ENCODE data around the gene SNX9. TPM values are rescaled to one million over a fixed set of nuclear protein-coding genes. Genes with fewer than 3 reads are reported as not detected.

Gene SNX9
- total and polyA plus RNA-seq, 2 donors (not counting 1 experiment from before 2014, with no cell fraction given) = 56.8 to 117 TPM

DNA sequence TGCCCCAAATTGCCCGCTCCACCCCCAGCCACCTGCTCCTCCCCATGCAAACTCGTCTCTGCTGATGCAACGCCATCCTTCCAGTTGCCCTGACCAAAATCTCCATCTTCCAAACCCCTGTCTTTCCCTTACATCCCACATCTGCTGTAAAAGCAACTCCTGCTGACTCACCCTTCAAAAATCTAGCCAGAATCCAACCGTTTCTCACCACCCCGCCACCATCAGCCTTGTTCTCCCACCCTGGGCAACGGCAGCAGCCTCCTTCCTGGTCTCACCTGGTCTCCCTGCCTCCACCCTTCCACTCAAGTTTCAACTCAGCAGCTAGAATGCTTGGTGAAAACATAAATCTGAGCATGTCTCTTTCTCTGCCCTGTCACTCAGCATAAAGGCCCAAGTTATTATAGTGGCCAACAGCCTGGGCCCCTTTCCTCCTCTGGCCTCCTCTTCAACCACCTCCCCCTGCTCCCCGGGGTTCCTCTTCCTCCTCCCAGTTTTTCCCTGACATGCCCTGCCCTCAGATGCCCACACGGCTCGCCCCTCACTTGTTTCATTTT lies 151.4 kb downstream of the SNX9 start:
- no peak overlapping the region for H3K4me3 ChIP-seq (replicated peaks in 1 of 4; ENCODE audit: control extremely low read depth in 1 of 4, insufficient read depth in 1 of 4, low read depth in 3 of 4, low read length in 4 of 4)

DNA sequence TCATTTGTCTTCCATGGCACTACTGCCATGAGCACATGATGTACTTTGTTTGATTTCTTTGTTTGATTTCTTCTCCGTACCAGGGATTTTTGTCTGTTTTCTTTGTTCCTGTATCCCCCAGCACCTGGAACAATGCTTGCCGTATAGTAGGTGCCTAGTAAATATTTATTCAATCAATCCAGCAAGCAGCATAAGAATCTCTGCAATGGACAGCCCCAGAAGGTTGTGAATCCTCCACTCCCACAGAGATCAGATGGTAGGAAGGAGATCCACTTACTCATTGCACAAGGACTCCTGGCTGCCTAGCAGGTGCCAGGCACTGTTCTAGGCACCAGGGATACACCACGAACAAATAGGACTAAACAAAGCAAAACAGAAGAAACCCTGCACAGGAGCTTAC lies 151.9 kb downstream of the SNX9 start:
- TF ChIP-seq, protein P1, sequence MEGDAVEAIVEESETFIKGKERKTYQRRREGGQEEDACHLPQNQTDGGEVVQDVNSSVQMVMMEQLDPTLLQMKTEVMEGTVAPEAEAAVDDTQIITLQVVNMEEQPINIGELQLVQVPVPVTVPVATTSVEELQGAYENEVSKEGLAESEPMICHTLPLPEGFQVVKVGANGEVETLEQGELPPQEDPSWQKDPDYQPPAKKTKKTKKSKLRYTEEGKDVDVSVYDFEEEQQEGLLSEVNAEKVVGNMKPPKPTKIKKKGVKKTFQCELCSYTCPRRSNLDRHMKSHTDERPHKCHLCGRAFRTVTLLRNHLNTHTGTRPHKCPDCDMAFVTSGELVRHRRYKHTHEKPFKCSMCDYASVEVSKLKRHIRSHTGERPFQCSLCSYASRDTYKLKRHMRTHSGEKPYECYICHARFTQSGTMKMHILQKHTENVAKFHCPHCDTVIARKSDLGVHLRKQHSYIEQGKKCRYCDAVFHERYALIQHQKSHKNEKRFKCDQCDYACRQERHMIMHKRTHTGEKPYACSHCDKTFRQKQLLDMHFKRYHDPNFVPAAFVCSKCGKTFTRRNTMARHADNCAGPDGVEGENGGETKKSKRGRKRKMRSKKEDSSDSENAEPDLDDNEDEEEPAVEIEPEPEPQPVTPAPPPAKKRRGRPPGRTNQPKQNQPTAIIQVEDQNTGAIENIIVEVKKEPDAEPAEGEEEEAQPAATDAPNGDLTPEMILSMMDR (conservative IDR thresholded peaks at IDR 0.05 in 1 of 2, IDR thresholded peaks at IDR 0.05 in 1 of 2; ENCODE audit: low read depth in 1 of 2, low read length in 2 of 2) = no peak
- TF ChIP-seq EZH2 (IDR thresholded peaks at IDR 0.05; ENCODE audit: low read length, missing control alignments) = no peak
- no peaks in the 10 kb centered on the region for H3K36me3 ChIP-seq (ENCODE audit: control insufficient read depth, insufficient read depth, low read length)
- no peaks in the 10 kb centered on the region for H3K79me2 ChIP-seq (ENCODE audit: control insufficient read depth, insufficient read depth, low read length)
- no peak overlapping the region for H3K27ac ChIP-seq (ENCODE audit: insufficient read depth, low read length)
- no peak for DNase-seq (ENCODE audit: low read depth in 2 of 2)
- H4K20me1 ChIP-seq (ENCODE audit: control insufficient read depth, extremely low read depth, insufficient read depth, low read length) = no peaks in the 10 kb centered on the region
- H3K4me1 ChIP-seq (ENCODE audit: control insufficient read depth, extremely low read depth, insufficient read depth, low read length) = peaks cover 4% of the 10 kb centered on the region
- H3K4me3 ChIP-seq (replicated peaks in 1 of 4; ENCODE audit: control extremely low read depth in 1 of 4, insufficient read depth in 1 of 4, low read depth in 3 of 4, low read length in 4 of 4) = no peak overlapping the region
- H3K9ac ChIP-seq (ENCODE audit: insufficient read depth, low read length) = no peak overlapping the region
- H2AFZ ChIP-seq (ENCODE audit: low read length) = no peak overlapping the region
- H3K27me3 ChIP-seq (ENCODE audit: control insufficient read depth, insufficient read depth, low read length) = no peaks in the 10 kb centered on the region
- H3K4me2 ChIP-seq (ENCODE audit: extremely low read depth, insufficient read depth, low read length) = no peak overlapping the region
- H3K9me3 ChIP-seq (ENCODE audit: control insufficient read depth, insufficient read depth, low read depth, low read length) = no peaks in the 10 kb centered on the region

More for the DNA sequence above, 151.4 kb downstream of the SNX9 start:
- Histone ChIP-seq H3K36me3 (ENCODE audit: control insufficient read depth, insufficient read depth, low read length) (no peaks in the 10 kb centered on the region), H3K9me3 (ENCODE audit: control insufficient read depth, insufficient read depth, low read depth, low read length) (no peaks in the 10 kb centered on the region), H3K79me2 (ENCODE audit: control insufficient read depth, insufficient read depth, low read length) (no peaks in the 10 kb centered on the region), H4K20me1 (ENCODE audit: control insufficient read depth, extremely low read depth, insufficient read depth, low read length) (no peaks in the 10 kb centered on the region), H3K4me2 (ENCODE audit: extremely low read depth, insufficient read depth, low read length) (no peak overlapping the region), H2AFZ (ENCODE audit: low read length) (no peak overlapping the region), H3K27me3 (ENCODE audit: control insufficient read depth, insufficient read depth, low read length) (no peaks in the 10 kb centered on the region), H3K27ac (ENCODE audit: insufficient read depth, low read length) (no peak overlapping the region), H3K4me1 (ENCODE audit: control insufficient read depth, extremely low read depth, insufficient read depth, low read length) (peaks cover 4% of the 10 kb centered on the region), H3K9ac (ENCODE audit: insufficient read depth, low read length) (no peak overlapping the region)
- DNase-seq (ENCODE audit: low read depth in 2 of 2) = peak; percentile 60 to 73
- no peak for TF ChIP-seq EZH2 (IDR thresholded peaks at IDR 0.05; ENCODE audit: low read length, missing control alignments)
- TF ChIP-seq, protein P1 (conservative IDR thresholded peaks at IDR 0.05 in 1 of 2, IDR thresholded peaks at IDR 0.05 in 1 of 2; ENCODE audit: low read depth in 1 of 2, low read length in 2 of 2) = no peak

DNA sequence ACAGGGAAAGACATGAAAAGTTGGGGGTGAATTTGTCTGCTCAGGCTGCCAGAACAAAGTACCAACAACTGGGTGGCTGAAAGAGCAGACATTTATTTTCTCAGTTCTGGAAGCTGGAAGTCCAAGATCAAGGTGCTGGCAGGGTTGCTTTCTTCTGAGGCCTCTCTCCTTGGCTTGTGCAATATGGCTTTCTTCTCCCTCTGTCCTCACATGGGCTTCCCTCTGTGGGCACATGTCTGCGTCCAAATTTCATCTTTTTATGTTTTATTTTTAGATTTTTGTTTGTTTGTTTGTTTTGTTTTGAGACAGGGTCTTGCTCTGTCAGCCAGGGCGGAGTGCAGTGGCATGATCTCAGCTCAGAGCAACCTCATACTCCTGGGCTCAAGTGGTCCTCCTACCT lies 152.4 kb downstream of the SNX9 start:
- Histone ChIP-seq H3K27ac (ENCODE audit: insufficient read depth, low read length) (no peak overlapping the region), H3K4me1 (ENCODE audit: control insufficient read depth, extremely low read depth, insufficient read depth, low read length) (peaks cover 4% of the 10 kb centered on the region), H3K4me3 (replicated peaks in 1 of 4; ENCODE audit: control extremely low read depth in 1 of 4, insufficient read depth in 1 of 4, low read depth in 3 of 4, low read length in 4 of 4) (no peak overlapping the region), H3K27me3 (ENCODE audit: control insufficient read depth, insufficient read depth, low read length) (no peaks in the 10 kb centered on the region), H2AFZ (ENCODE audit: low read length) (no peak overlapping the region), H3K4me2 (ENCODE audit: extremely low read depth, insufficient read depth, low read length) (no peak overlapping the region), H3K79me2 (ENCODE audit: control insufficient read depth, insufficient read depth, low read length) (no peaks in the 10 kb centered on the region), H4K20me1 (ENCODE audit: control insufficient read depth, extremely low read depth, insufficient read depth, low read length) (no peaks in the 10 kb centered on the region), H3K36me3 (ENCODE audit: control insufficient read depth, insufficient read depth, low read length) (no peaks in the 10 kb centered on the region), H3K9me3 (ENCODE audit: control insufficient read depth, insufficient read depth, low read depth, low read length) (no peaks in the 10 kb centered on the region), H3K9ac (ENCODE audit: insufficient read depth, low read length) (no peak overlapping the region)
- no peak for DNase-seq (ENCODE audit: low read depth in 2 of 2)
- TF ChIP-seq, protein P1 (conservative IDR thresholded peaks at IDR 0.05 in 1 of 2, IDR thresholded peaks at IDR 0.05 in 1 of 2; ENCODE audit: low read depth in 1 of 2, low read length in 2 of 2) = no peak
- no peak for TF ChIP-seq EZH2 (IDR thresholded peaks at IDR 0.05; ENCODE audit: low read length, missing control alignments)

Data from fibroblast of lung (primary cell).